GM23338 (cell line): ENCODE data around the gene RGS3. TPM values are rescaled to one million over a fixed set of nuclear protein-coding genes. Genes with fewer than 3 reads are reported as not detected.

Experiments
- ATAC-seq: fragments of 200-7000 bp; cut with Tn5 transposase; 3 replicates; pipeline ENCODE4 v1.9.1; 2020
- DNase-seq: peaks from one replicate; pipeline ENCODE4 v3.0.0-alpha.2; 2015; ENCODE audit warnings: low spot score
- H2AFZ ChIP-seq: fragments of 200-600 bp; sonication (generic); 2 replicates; pipeline ENCODE4 v1.8.0; 2016; ENCODE audit warnings: antibody characterized with exemption, mild to moderate bottlenecking, moderate library complexity
- H3F3A ChIP-seq: fragments of 200-600 bp; sonication (generic); replicated peaks from 2 replicates; pipeline ENCODE4 v1.8.0; 2017; ENCODE audit warnings: antibody characterized with exemption, mixed run types, low read depth
- H3K27ac ChIP-seq: fragments of 200-600 bp; sonication (generic); 2 replicates; pipeline ENCODE4 v1.6.1; 2016; ENCODE audit warnings: low read depth
- H3K27me3 ChIP-seq: fragments of 200-600 bp; sonication (generic); 2 replicates; pipeline ENCODE4 v1.8.0; 2016; ENCODE audit warnings: mild to moderate bottlenecking, mixed run types, moderate library complexity; ENCODE audit not compliant: insufficient read depth
- H3K36me3 ChIP-seq: fragments of 200-600 bp; sonication (generic); 2 replicates; pipeline ENCODE4 v1.8.0; 2016; ENCODE audit warnings: mild to moderate bottlenecking; ENCODE audit not compliant: insufficient read depth
- H3K4me1 ChIP-seq: fragments of 200-600 bp; sonication (generic); 2 replicates; pipeline ENCODE4 v1.8.0; 2016; ENCODE audit warnings: mild to moderate bottlenecking, moderate library complexity; ENCODE audit not compliant: insufficient read depth
- H3K4me2 ChIP-seq: fragments of 200-600 bp; sonication (generic); 2 replicates; pipeline ENCODE4 v1.7.1; 2017; ENCODE audit warnings: mixed run types
- H3K4me3 ChIP-seq: fragments of 200-600 bp; sonication (generic); 2 replicates; pipeline ENCODE4 v1.6.1; 2016; ENCODE audit warnings: mixed run types
- H3K79me2 ChIP-seq: fragments of 200-600 bp; sonication (generic); replicated peaks from 2 replicates; pipeline ENCODE4 v1.8.0; 2017; ENCODE audit warnings: mild to moderate bottlenecking; ENCODE audit not compliant: insufficient read depth
- H3K9me2 ChIP-seq: fragments of 200-600 bp; sonication (generic); 2 replicates; pipeline ENCODE4 v1.8.0; 2017; ENCODE audit not compliant: insufficient read depth
- H4K20me1 ChIP-seq: fragments of 200-600 bp; sonication (generic); replicated peaks from 2 replicates; pipeline ENCODE4 v1.8.0; 2017; ENCODE audit warnings: mild to moderate bottlenecking; ENCODE audit not compliant: insufficient read depth
- H3K27ac Mint-ChIP-seq: 2 replicates; pipeline ENCODE4 v1.8.0; 2020; ENCODE audit warnings: inconsistent platforms, mild to moderate bottlenecking, moderate library complexity, mixed read lengths
- H3K27me3 Mint-ChIP-seq: 3 replicates; pipeline ENCODE4 v1.8.0; 2022; ENCODE audit warnings: low read depth, mild to moderate bottlenecking, moderate library complexity, mixed read lengths, inconsistent platforms; ENCODE audit not compliant: insufficient read depth, poor library complexity
- H3K36me3 Mint-ChIP-seq: 3 replicates; pipeline ENCODE4 v1.8.0; 2021; ENCODE audit warnings: low read depth, mild to moderate bottlenecking, inconsistent platforms, moderate library complexity, mixed read lengths
- H3K4me1 Mint-ChIP-seq: 3 replicates; pipeline ENCODE4 v1.8.0; 2020; ENCODE audit warnings: mild to moderate bottlenecking, inconsistent platforms, mixed read lengths
- H3K4me3 Mint-ChIP-seq: 3 replicates; pipeline ENCODE4 v1.8.0; 2021; ENCODE audit warnings: moderate library complexity, mild to moderate bottlenecking, inconsistent platforms, mixed read lengths
- H3K9me3 Mint-ChIP-seq: 3 replicates; pipeline ENCODE4 v1.8.0; 2020; ENCODE audit warnings: moderate library complexity, mild to moderate bottlenecking, inconsistent platforms, mixed read lengths
- CREB1 ChIP-seq: fragments of 250-450 bp; sonication (Bioruptor Pico); IDR thresholded peaks from 2 replicates; pipeline ENCODE4 v1.5.0; 2020; ENCODE audit warnings: low read depth, mild to moderate bottlenecking, moderate library complexity
- CTCF ChIP-seq, 2 experiments: fragments of 200-600 bp in 1 of 2; sonication (generic) in 1 of 2; conservative IDR thresholded peaks; 2 replicates each; pipeline versions ENCODE4 v1.5.1 to v1.6.1; 2016 to 2017; ENCODE audit warnings: antibody characterized with exemption in 2 of 2, low read depth in 2 of 2, mild to moderate bottlenecking in 2 of 2, moderate library complexity in 1 of 2
- ETS1 ChIP-seq: IDR thresholded peaks from 2 replicates; pipeline ENCODE4 v1.6.1; 2016; ENCODE audit warnings: antibody characterized with exemption
- EZH2 ChIP-seq: fragments of 200-600 bp; sonication (generic); IDR thresholded peaks from one replicate; pipeline ENCODE4 v1.8.0; 2017; ENCODE audit warnings: antibody characterized with exemption, mild to moderate bottlenecking, low read depth; ENCODE audit not compliant: unreplicated experiment
- EZH2phosphoT487 ChIP-seq: fragments of 200-600 bp; sonication (generic); IDR thresholded peaks from one replicate; pipeline ENCODE4 v1.8.1; 2018; ENCODE audit warnings: antibody characterized with exemption; ENCODE audit not compliant: unreplicated experiment
- JUNB ChIP-seq: IDR thresholded peaks from one replicate; pipeline ENCODE4 v1.6.1; 2016; ENCODE audit warnings: antibody characterized with exemption; ENCODE audit not compliant: unreplicated experiment
- NANOG ChIP-seq: IDR thresholded peaks from 2 replicates; pipeline ENCODE4 v1.6.1; 2016; ENCODE audit warnings: antibody characterized with exemption, borderline replicate concordance
- POLR2AphosphoS5 ChIP-seq: IDR thresholded peaks from 2 replicates; pipeline ENCODE4 v1.6.1; 2016; ENCODE audit warnings: antibody characterized with exemption, low read depth
- REST ChIP-seq: IDR thresholded peaks from one replicate; pipeline ENCODE4 v1.6.1; 2018; ENCODE audit warnings: antibody characterized with exemption; ENCODE audit not compliant: unreplicated experiment
- STAT1 ChIP-seq: IDR thresholded peaks from one replicate; pipeline ENCODE4 v1.6.1; 2016; ENCODE audit warnings: antibody characterized with exemption; ENCODE audit not compliant: unreplicated experiment
- ZNF114 ChIP-seq: fragments of 250-450 bp; sonication (Bioruptor Pico); IDR thresholded peaks from 2 replicates; pipeline ENCODE4 v1.5.0; 2020; ENCODE audit warnings: mild to moderate bottlenecking, moderate library complexity
- ZNF331 ChIP-seq: fragments of 250-450 bp; sonication (Bioruptor Pico); IDR thresholded peaks from 2 replicates; pipeline ENCODE4 v1.5.0; 2020; ENCODE audit warnings: low read depth, mild to moderate bottlenecking, moderate library complexity
- ZNF462 ChIP-seq: fragments of 250-450 bp; sonication (Bioruptor Pico); IDR thresholded peaks from 2 replicates; pipeline ENCODE4 v1.5.0; 2020; ENCODE audit warnings: mild to moderate bottlenecking, moderate library complexity
- polyA plus RNA-seq: library from polyadenylated mRNA; unstranded; fragments of >200 nt; fragmentation: Nextera tagmentation; extraction: Ambion mirVana; gene quantifications from 2 replicates; pipeline ENCODE4 v1.2.1, GENCODE V29; 2016
- total RNA-seq: library from RNA; depleted of rRNA; stranded (reverse); fragments of >200 nt; shearing (Covaris generic); gene quantifications from 2 replicates; pipeline ENCODE4 v1.2.3, GENCODE V29; 2014

RGS3 gene
- total and polyA plus RNA-seq, 2 experiments from 2014 or later: 14.2 to 24.3 TPM

GRCh38 chr9:113634596-113635515 lies 171.3 kb downstream of the RGS3 start:
- Histone ChIP-seq H3K79me2 (no peaks in the 10 kb centered on the region), H3K36me3 (no peaks in the 10 kb centered on the region), H3K4me1 (no peaks in the 10 kb centered on the region), H3K4me2 (no peak overlapping the region), H3K27me3 (peaks cover 10% of the 10 kb centered on the region; the same call in 1 of the 2 replicates), H3F3A (no peaks in the 10 kb centered on the region), H2AFZ (no peak overlapping the region), H4K20me1 (no peaks in the 10 kb centered on the region), H3K27ac (no peak overlapping the region), H3K9me2 (no peaks in the 10 kb centered on the region), H3K4me3 (no peak overlapping the region)
- H3K4me1 Mint-ChIP-seq: peaks cover 10% of the 10 kb centered on the region
- DNase-seq (peak; percentile 62), ATAC-seq (peak; percentile 59)
- no peak overlapping the region for H3K4me3 Mint-ChIP-seq
- no peaks in the 10 kb centered on the region for H3K9me3 Mint-ChIP-seq
- H3K27me3 Mint-ChIP-seq: peaks cover 18% of the 10 kb centered on the region
- TF ChIP-seq POLR2AphosphoS5 (no peak), CTCF (conservative IDR thresholded peaks at IDR 0.05; ENCODE audit: low read depth in 2 of 2) (no peak), JUNB (no peak), ZNF462 (CRISPR knock-in tag) (no peak), NANOG (no peak), ZNF114 (CRISPR knock-in tag) (no peak), CREB1 (no peak), ETS1 (no peak), EZH2 (no peak), EZH2phosphoT487 (no peak), REST (no peak), STAT1 (no peak), ZNF331 (no peak)
- H3K36me3 Mint-ChIP-seq: no peaks in the 10 kb centered on the region
- no peak overlapping the region for H3K27ac Mint-ChIP-seq
